Measurements from ENCODE around the gene DMRTA2.

GRCh38 chr1:50373532-50373931 is 49.7 kb downstream of the DMRTA2 start:
- TF ChIP-seq CTCF (conservative IDR thresholded peaks at IDR 0.05; ENCODE audit: low read length) (no peak), EZH2phosphoT487 (IDR thresholded peaks at IDR 0.05; ENCODE audit: borderline replicate concordance, low read depth, low read length) (no peak)

Data from OCI-LY7 (cell line).